HUES6 (cell line): Measurements from ENCODE around the gene PROSER3.

Experiments
- H3K27ac ChIP-seq: 2 replicates; pipeline ENCODE4 v1.7.0; 2013; ENCODE audit warnings: low read depth, mild to moderate bottlenecking, low read length, inconsistent platforms
- H3K27me3 ChIP-seq: 2 replicates; pipeline ENCODE4 v1.6.1; 2013; ENCODE audit warnings: low read length; ENCODE audit not compliant: control insufficient read depth, insufficient read depth
- H3K36me3 ChIP-seq: 2 replicates; pipeline ENCODE4 v1.6.1; 2013; ENCODE audit warnings: low read length; ENCODE audit not compliant: control insufficient read depth, insufficient read depth
- H3K4me1 ChIP-seq: 2 replicates; pipeline ENCODE4 v1.6.1; 2013; ENCODE audit warnings: low read length; ENCODE audit not compliant: control insufficient read depth, insufficient read depth
- H3K4me3 ChIP-seq: 2 replicates; pipeline ENCODE4 v1.5.1; 2013; ENCODE audit warnings: low read depth, low read length
- H3K9ac ChIP-seq: one replicate; pipeline ENCODE4 v1.6.1; 2013; ENCODE audit warnings: mild to moderate bottlenecking, low read length
- H3K9me3 ChIP-seq: 2 replicates; pipeline ENCODE4 v1.6.1; 2013; ENCODE audit warnings: low read depth, low read length; ENCODE audit not compliant: control insufficient read depth, insufficient read depth

Gene PROSER3

DNA sequence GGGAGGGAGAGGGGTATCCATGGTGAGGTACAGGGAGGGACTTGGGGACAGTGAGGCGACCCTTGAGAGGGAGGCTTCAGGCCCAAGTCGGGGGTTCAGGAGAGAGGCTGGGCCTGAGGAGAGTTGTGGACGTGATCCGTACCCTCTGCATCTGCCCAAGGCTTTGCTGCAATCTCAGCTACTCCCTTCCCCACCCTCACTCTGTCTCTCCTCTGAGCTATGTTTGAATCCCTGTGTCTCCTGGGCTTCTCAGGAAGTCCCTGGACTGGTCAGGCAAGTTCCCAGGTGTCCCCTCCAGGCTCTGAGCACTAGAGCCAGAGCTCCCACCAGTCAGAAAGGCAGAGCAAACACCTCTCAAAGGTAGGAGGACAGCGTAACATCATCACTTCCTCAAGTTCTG lies 7.8 kb upstream of the PROSER3 start:
- Histone ChIP-seq H3K4me3 (no peak overlapping the region), H3K9ac (no peak overlapping the region), H3K27ac (no peak overlapping the region)

DNA sequence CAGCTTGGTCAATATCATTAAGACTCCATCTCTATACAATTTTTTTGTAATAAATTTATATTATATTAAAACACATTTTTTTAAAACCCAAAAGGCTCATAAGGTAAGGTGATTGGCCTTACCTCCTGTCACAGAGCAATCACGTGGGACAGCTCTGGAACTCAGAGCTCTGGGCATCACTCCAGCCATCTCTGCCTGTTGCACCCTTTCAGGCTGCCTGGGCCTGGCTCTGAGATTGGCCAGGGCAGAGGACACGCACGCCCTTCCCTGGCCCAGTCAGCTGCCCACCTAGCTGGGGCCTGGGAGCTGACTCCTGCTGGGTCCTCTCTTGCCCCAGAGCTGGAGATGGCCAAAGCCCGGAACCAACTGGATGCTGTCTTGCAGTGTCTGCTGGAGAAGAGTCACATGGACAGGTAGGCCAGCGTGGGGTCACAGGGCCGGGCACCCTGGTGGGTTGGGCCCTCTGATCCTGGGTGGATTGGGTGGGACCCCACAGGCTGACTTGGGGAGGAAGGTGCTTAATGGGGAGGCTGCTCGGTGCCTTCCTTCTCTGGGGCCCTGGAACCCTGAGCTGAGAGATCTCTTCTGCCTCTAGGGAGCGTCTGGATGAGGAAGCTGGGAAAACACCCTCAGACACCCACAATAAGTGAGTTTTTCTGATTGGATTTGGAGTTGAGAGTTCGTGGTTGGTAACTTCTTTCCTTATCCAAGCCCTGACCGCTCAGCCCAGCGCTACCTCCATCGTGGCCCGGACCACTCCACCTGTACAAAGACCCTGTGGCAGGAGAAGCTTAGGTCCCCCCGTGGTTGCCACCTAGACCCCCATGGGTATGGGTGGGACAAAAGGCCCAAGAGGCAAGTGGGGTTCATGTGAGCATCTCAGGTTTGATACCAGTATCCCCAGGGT lies 5.9 kb upstream of the PROSER3 start:
- peaks cover 11% of the 10 kb centered on the region for H3K4me1 ChIP-seq
- no peaks in the 10 kb centered on the region for H3K9me3 ChIP-seq
- H3K27ac ChIP-seq = no peak overlapping the region
- no peak overlapping the region for H3K9ac ChIP-seq
- no peak overlapping the region for H3K4me3 ChIP-seq
- peaks cover 11% of the 10 kb centered on the region; the same call in 1 of the 2 replicates for H3K27me3 ChIP-seq
- H3K36me3 ChIP-seq = peaks cover 14% of the 10 kb centered on the region; the same call in 1 of the 2 replicates

More for the DNA sequence above, 7.8 kb upstream of the PROSER3 start:
- H3K9me3 ChIP-seq = no peaks in the 10 kb centered on the region
- 0 out of 2 replicates have a peak, but pooled peaks cover 8% of the 10 kb centered on the region for H3K4me1 ChIP-seq
- peaks cover 2% of the 10 kb centered on the region; the same call in 1 of the 2 replicates for H3K27me3 ChIP-seq
- H3K36me3 ChIP-seq = peaks cover 14% of the 10 kb centered on the region; the same call in 1 of the 2 replicates

DNA sequence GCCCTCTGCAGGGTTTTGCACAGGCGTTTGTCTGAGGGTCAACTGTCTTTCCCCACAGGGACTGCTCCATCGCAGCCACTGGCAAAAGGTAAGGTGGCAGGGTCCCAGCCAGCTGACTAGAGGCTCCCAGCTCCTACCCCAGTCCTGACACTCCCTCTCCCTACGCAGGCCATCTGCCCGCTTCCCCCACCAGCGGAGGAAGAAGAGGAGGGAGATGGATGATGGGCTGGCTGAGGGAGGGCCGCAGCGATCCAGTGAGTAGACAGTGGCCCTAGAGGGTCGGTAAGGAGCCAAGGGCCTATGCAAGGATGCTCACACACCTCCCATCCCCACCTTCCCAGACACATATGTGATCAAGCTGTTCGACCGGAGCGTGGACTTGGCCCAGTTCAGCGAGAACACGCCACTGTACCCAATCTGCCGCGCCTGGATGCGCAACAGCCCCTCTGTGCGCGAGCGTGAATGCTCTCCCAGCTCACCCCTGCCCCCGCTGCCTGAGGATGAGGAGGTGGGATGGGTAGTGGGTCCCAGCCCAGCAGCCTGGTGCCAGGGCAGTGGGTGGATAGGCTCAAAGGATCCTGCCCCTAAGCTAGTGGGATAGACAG lies 5.1 kb upstream of the PROSER3 start:
- H3K9ac ChIP-seq = no peak overlapping the region
- no peak overlapping the region for H3K4me3 ChIP-seq
- peaks cover 14% of the 10 kb centered on the region; the same call in 1 of the 2 replicates for H3K36me3 ChIP-seq
- peaks cover 11% of the 10 kb centered on the region; the same call in 1 of the 2 replicates for H3K27me3 ChIP-seq
- H3K9me3 ChIP-seq = no peaks in the 10 kb centered on the region
- no peak overlapping the region for H3K27ac ChIP-seq
- peaks cover 13% of the 10 kb centered on the region for H3K4me1 ChIP-seq

DNA sequence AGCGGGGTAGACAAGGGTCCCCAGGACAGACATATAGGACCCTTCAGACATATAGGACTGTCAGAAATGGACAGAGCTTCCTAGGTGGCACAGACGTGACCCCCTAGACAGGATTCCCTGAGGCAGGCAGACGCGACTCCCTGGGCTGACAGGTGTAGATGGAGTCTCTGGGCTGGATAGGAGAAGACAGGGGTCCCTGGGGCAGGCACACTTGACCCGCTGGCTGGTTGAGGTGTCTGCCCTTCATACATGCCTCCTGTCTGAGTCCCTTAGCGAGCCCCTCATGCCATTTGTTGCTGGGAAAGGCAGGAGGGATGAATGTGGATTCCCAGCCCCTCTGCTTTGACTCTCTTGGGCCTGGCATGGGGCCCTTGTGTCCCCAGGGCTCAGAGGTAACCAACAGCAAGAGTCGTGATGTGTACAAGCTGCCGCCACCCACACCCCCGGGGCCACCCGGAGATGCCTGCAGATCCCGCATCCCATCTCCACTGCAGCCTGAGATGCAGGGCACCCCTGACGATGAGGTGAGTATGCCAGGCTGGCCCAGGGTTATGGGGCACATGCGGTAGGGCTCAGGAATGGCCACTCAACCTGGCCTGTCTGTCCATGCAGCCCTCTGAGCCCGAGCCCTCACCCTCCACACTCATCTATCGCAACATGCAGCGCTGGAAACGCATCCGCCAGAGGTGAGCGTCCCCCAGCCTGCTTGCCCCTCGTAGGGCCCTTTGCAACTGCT lies 4.2 kb upstream of the PROSER3 start:
- Histone ChIP-seq H3K9me3 (no peaks in the 10 kb centered on the region), H3K4me3 (no peak overlapping the region), H3K27ac (no peak overlapping the region), H3K36me3 (peaks cover 14% of the 10 kb centered on the region; the same call in 1 of the 2 replicates), H3K4me1 (peaks cover 13% of the 10 kb centered on the region), H3K9ac (no peak overlapping the region), H3K27me3 (peaks cover 11% of the 10 kb centered on the region; the same call in 1 of the 2 replicates)

DNA sequence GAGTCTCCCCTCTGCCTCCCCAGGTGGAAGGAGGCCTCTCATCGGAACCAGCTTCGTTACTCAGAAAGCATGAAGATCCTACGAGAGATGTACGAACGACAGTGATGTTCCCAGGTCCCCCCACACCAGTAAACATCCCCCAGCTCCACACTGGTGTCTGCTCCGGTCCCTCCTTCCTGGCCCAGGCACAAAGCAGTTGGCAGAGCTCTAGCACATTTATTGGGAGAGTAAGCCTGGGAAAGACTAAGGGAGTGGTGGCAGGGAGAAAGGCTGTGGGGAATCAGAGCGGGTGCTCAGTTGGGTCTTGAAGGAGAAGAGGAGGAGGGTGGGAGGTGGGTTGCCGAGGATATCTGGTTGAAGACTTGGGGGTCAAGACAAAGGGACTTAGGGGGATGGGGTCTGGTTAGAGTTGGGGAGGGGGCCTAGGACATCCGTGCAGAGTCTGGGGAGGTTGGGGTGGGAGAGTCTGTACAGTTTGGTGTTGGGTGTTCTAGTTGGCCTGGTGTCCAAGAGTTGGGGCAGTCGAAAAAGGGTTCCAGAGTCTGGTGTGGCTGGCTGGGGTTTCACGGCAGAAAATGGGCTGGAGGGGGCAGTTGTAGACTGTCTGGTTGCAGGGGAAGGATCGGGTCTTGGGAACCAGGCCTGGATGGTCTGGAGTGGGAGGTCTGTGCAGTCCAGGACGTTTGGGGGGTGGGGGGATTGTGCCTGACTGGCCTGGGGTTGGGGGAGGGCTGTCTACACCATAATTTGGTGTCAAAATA lies 3.4 kb upstream of the PROSER3 start:
- peaks cover 11% of the 10 kb centered on the region for H3K4me1 ChIP-seq
- H3K9ac ChIP-seq = no peak overlapping the region
- H3K27ac ChIP-seq = no peak overlapping the region
- no peak overlapping the region for H3K4me3 ChIP-seq
- H3K36me3 ChIP-seq = peaks cover 14% of the 10 kb centered on the region; the same call in 1 of the 2 replicates
- no peaks in the 10 kb centered on the region for H3K9me3 ChIP-seq
- H3K27me3 ChIP-seq = peaks cover 11% of the 10 kb centered on the region; the same call in 1 of the 2 replicates

DNA sequence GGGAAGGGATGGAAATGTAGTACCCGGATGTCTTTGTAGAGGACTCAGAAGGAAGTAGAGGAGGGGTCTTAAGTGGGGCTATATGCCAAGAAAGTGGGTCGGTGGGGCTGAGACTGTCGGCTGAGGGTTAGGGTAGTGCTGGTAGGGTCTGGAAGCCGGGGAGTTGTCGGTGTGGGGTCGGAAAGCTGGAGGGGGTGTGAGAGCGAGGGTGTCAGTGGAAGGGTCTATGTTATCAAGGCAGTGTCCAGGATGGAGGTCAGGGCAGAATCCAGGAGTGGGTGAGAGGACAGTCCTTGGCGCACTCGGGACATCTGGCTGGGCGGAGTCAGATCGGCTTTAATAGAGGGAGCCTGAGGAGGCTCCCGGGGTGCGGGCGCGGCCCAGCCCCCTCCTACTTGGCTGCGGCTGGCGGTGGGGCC lies 2.8 kb upstream of the PROSER3 start:
- peaks cover 11% of the 10 kb centered on the region for H3K4me1 ChIP-seq
- peaks cover 11% of the 10 kb centered on the region; the same call in 1 of the 2 replicates for H3K27me3 ChIP-seq
- no peak overlapping the region for H3K27ac ChIP-seq
- peak overlapping the region; percentile 95 for H3K4me3 ChIP-seq
- H3K36me3 ChIP-seq = peaks cover 20% of the 10 kb centered on the region; the same call in 1 of the 2 replicates
- no peaks in the 10 kb centered on the region for H3K9me3 ChIP-seq
- H3K9ac ChIP-seq = peak overlapping the region; percentile 28

DNA sequence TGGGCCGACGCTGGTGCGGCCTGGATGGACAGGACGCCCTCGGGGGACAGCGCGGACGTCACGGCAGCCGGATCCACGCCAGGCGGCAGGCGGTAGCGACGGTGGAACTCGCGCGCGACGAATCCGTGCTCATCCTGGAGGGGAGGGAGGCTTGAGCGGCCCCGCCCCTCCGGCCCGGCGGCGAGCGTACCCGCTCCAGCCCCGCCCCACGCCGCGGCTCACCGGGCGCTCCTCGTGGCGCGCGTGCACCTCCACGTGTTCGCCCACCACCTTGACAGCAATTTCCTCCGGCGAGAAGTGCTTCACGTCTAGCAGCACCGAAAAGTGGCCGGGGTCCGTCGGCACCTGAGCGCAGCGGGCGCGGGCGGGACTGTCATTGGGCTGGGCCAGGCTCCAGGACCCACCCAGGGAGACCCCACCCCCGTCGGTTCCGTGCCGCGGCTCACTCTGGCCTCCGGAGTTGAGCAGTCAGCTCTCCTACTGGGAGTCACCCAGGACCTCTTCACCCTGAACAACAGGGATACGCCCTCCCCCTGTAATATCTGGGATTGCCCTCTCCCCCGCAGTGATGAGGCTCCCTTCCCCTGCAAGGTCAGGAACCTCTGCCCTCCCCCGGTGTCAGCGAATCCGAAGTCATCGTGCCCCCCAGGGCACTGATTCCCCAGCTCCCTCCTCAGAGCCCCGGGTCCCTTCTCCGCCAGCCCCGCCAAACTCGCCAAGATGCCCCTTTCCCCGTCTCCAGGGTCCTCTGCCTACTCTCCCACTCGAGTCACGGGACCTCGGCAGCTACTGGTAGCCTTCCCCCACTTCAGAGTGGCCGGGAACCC lies 2.2 kb upstream of the PROSER3 start:
- Histone ChIP-seq H3K9me3 (no peaks in the 10 kb centered on the region), H3K9ac (peak overlapping the region; percentile 34), H3K36me3 (peaks cover 25% of the 10 kb centered on the region), H3K4me3 (peak overlapping the region; percentile 95), H3K4me1 (peaks cover 11% of the 10 kb centered on the region), H3K27ac (no peak overlapping the region), H3K27me3 (peaks cover 11% of the 10 kb centered on the region; the same call in 1 of the 2 replicates)

DNA sequence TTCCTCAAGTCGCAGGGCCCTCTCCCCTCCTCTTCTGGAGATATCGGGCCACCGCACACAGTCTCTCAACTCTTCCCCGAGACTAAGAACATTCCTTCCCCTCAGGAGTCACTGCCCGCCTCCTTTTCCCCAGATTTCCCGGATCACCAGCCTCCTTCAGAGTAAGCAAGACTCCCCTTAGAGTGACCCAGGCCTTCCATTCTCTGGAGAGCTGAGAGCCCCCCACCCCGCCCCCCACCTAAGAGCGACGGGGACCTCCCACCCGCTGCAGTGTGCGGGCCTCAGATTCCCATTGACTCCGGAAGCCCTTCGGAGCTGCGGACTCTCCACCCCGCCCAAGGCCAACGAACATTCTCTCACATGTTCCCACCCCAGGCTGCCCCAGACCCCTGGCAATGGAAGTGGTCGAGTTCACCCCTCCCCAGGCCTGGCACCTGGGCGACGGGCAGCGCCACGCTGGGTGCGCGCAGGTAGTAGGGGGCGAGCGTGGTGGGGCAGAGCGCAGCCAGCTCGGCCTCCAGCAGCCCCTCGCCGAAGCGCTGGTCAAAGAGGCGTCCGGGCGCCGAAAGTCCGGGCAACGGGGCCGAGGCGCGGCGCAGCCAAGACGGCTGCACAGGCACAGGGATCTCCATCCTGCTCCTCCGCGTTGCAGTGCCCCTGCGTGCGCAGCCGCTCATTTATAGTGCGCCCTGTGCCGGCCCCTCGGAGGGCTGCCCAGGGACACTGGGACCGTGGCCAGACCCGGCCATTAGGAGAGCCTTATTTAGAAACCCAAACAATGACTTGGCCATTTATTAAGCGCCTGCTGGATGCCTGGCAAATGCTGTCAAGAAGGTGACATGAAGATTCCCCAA lies 1.4 kb upstream of the PROSER3 start, which contains the start of gene HSPB6:
Gene HSPB6, minus strand, starts transcription at position 653 of the 854 bp plus-strand sequence. Its CDS starts 21 bp downstream, at position 632.
- peak within 1 kb of the TSS; percentile 95 for H3K4me3 ChIP-seq
- peaks cover 29% of the 10 kb centered on the region for H3K36me3 ChIP-seq
- H3K27ac ChIP-seq = peak within 1 kb of the TSS; percentile 67; the same call in 1 of the 2 replicates
- H3K9ac ChIP-seq = peak within 1 kb of the TSS; percentile 55
- H3K27me3 ChIP-seq = peaks cover 11% of the 10 kb centered on the region; the same call in 1 of the 2 replicates
- no peaks in the 10 kb centered on the region for H3K9me3 ChIP-seq
- H3K4me1 ChIP-seq = peaks cover 11% of the 10 kb centered on the region

DNA sequence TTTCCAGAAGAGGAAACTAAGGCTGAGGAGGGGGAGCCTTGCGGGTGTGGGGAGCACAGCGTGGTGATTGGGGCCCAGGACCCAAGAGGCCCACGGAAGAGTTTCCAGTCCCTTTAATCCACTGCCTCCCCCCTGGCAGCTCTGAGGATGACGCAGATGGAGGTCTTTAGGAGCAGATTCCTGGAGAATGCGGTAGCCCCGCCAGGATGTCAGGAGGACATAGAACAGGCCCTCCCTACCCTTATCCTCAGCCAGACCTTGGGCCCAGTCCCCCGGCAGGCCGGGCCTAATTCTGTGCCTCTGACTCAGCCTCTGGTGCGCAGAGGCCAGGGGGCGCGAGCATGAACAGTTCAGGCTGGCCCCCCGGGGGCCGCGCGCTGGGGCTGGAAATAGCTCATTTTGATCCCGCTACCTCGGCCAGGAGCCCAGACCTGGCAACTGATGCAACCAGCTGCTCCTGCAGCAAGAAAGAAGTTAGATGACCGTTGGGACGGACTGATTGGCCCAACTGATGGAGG lies 686 bp upstream of the PROSER3 start:
- Histone ChIP-seq H3K4me3 (peak overlapping the region; percentile 95), H3K27ac (peak overlapping the region; percentile 67; the same call in 1 of the 2 replicates), H3K4me1 (peaks cover 11% of the 10 kb centered on the region), H3K9me3 (no peaks in the 10 kb centered on the region), H3K9ac (peak overlapping the region; percentile 55), H3K27me3 (peaks cover 11% of the 10 kb centered on the region; the same call in 1 of the 2 replicates), H3K36me3 (peaks cover 33% of the 10 kb centered on the region)
